GM23248 (cell line): ENCODE data around the gene ITK. TPM values are rescaled to one million over a fixed set of nuclear protein-coding genes. Genes with fewer than 3 reads are reported as not detected.

ENCODE experiments used
- DNase-seq: peaks from one replicate; pipeline ENCODE4 v3.0.0-alpha.2; 2015
- H2AFZ ChIP-seq: fragments of 200-600 bp; sonication (generic); 2 replicates; pipeline ENCODE4 v1.6.1; 2016; ENCODE audit warnings: antibody characterized with exemption
- H3F3A ChIP-seq: fragments of 200-600 bp; sonication (generic); 2 replicates; pipeline ENCODE4 v1.6.1; 2016; ENCODE audit warnings: mild to moderate bottlenecking, antibody characterized with exemption, mixed run types; ENCODE audit not compliant: insufficient read depth
- H3K27ac ChIP-seq: fragments of 200-600 bp; sonication (generic); 2 replicates; pipeline ENCODE4 v1.5.1; 2016; ENCODE audit warnings: mild to moderate bottlenecking
- H3K27me3 ChIP-seq: fragments of 200-600 bp; sonication (generic); replicated peaks from 2 replicates; pipeline ENCODE4 v1.6.1; 2016; ENCODE audit warnings: mild to moderate bottlenecking; ENCODE audit not compliant: insufficient read depth
- H3K36me3 ChIP-seq: fragments of 200-600 bp; sonication (generic); 2 replicates; pipeline ENCODE4 v1.6.1; 2016; ENCODE audit warnings: low read depth, mild to moderate bottlenecking
- H3K4me1 ChIP-seq: fragments of 200-600 bp; sonication (generic); 2 replicates; pipeline ENCODE4 v1.6.1; 2016; ENCODE audit warnings: mild to moderate bottlenecking; ENCODE audit not compliant: insufficient read depth
- H3K4me2 ChIP-seq: fragments of 200-600 bp; sonication (generic); one replicate; pipeline ENCODE4 v1.6.1; 2016; ENCODE audit warnings: mild to moderate bottlenecking; ENCODE audit not compliant: unreplicated experiment
- H3K4me3 ChIP-seq: fragments of 200-600 bp; sonication (generic); 2 replicates; pipeline ENCODE4 v1.5.1; 2016; ENCODE audit warnings: mild to moderate bottlenecking
- H3K79me2 ChIP-seq: fragments of 200-600 bp; sonication (generic); 2 replicates; pipeline ENCODE4 v1.6.1; 2016; ENCODE audit warnings: mild to moderate bottlenecking; ENCODE audit not compliant: insufficient read depth
- H3K9ac ChIP-seq: fragments of 200-600 bp; sonication (generic); 2 replicates; pipeline ENCODE4 v1.6.1; 2016; ENCODE audit warnings: mild to moderate bottlenecking
- H3K9me2 ChIP-seq: fragments of 200-600 bp; sonication (generic); 2 replicates; pipeline ENCODE4 v1.6.1; 2016; ENCODE audit warnings: mixed run types, mild to moderate bottlenecking, moderate library complexity; ENCODE audit not compliant: insufficient read depth
- H3K9me3 ChIP-seq: fragments of 200-600 bp; sonication (generic); one replicate; pipeline ENCODE4 v1.6.1; 2017; ENCODE audit warnings: low read depth
- H4K20me1 ChIP-seq: fragments of 200-600 bp; sonication (generic); 2 replicates; pipeline ENCODE4 v1.6.0; 2016; ENCODE audit not compliant: insufficient read depth
- EZH2 ChIP-seq: fragments of 200-600 bp; sonication (generic); IDR thresholded peaks from 2 replicates; pipeline ENCODE4 v1.6.1; 2018; ENCODE audit warnings: antibody characterized with exemption, mild to moderate bottlenecking; ENCODE audit not compliant: insufficient read depth, poor library complexity, severe bottlenecking
- EZH2phosphoT487 ChIP-seq: fragments of 200-600 bp; sonication (generic); IDR thresholded peaks from 2 replicates; pipeline ENCODE4 v1.6.1; 2018; ENCODE audit warnings: antibody characterized with exemption, moderate library complexity, mild to moderate bottlenecking, low read depth; ENCODE audit not compliant: insufficient read depth
- WGBS, 2 experiments: methylation state at CpG; one replicate each; pipeline ENCODE4 v1.1.6; 2015 to 2017; ENCODE audit warnings: low lambda C conversion rate in 2 of 2, low coverage in 1 of 2; ENCODE audit errors: missing lambda C conversion rate in 2 of 2; 5-methylcytosine and 5-hydroxymethylcytosine counted together
- in situ Hi-C: fragments of 300-500 bp; cut with MboI; formaldehyde crosslinking; loops from 2 replicates; pipeline ENCODE4 v1.15.0; 2020
- polyA plus RNA-seq: library from polyadenylated mRNA; unstranded; fragments of >200 nt; fragmentation: Nextera tagmentation; extraction: Ambion mirVana; gene quantifications from 2 replicates; pipeline ENCODE4 v1.2.1, GENCODE V29; 2016
- total RNA-seq: library from RNA; depleted of rRNA; stranded (reverse); fragments of >200 nt; shearing (Covaris generic); gene quantifications from 2 replicates; pipeline ENCODE4 v1.2.3, GENCODE V29; 2014

The ITK gene
- total and polyA plus RNA-seq, 2 experiments from 2014 or later, result 0.11 TPM; not detected in 1

DNA sequence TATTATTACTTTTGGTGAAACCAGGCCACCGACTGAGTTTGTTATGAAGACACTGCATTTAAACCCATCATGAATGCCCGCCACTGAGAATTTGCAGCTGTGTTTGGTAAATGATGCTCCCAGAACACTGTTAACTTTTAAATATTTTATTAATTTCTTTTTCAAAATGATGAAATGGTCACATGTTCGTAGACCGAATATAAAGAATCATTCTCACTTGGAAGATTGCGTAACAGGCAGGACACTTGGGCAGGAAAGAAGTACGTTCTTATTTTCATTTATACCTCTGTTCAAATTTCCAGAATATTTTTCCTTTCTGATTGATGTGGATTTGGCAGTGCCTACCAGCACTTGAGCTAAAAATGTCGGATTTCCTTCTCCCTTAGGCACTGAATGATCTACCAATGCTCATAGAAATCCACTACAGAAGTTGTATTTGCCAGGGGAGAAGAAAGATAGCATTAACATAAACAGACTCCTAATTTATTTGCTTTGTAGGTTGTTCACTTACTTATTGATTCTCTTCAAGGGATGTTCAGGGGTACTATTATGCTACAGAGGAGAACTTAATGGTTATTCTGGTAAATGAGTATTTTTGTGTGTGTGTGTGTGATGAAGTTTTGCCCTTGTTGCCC lies 99.1 kb downstream of the ITK start:
- WGBS, 2 experiments, result 90 to 94% methylated on average over 7 of the region's 7 CpGs
- DNase-seq, result peak; percentile 6

DNA sequence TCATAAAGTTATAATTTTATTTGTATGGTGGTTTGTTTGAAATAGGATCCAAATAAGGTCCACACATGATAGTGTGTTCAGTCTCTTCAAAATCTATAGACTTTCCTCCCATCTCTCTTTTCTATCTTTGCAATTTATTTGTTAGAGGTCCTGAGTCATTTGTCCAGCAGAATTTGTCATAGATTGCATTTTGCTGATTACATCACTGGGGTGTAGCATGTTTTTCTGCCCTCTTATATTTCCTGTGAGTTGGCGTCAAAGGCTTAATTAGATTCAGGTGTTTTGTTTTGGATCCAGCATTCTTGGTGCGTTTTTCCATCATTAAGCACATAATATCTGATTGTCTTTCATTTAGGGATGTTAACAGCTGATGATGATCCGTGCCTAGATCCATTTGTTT lies 100.3 kb downstream of the ITK start:
- Histone ChIP-seq H3K9me2 (no peaks in the 10 kb centered on the region), H3K4me1 (peaks cover 19% of the 10 kb centered on the region), H3K4me2 (peak overlapping the region; percentile 81), H3K27ac (peak overlapping the region; percentile 59), H3K27me3 (no peaks in the 10 kb centered on the region), H2AFZ (peak overlapping the region; percentile 18; the same call in 1 of the 2 replicates), H3K79me2 (no peaks in the 10 kb centered on the region), H3K9me3 (no peaks in the 10 kb centered on the region), H3K9ac (peak overlapping the region; percentile 4; the same call in 1 of the 2 replicates), H4K20me1 (no peaks in the 10 kb centered on the region), H3K4me3 (0 out of 2 replicates have a peak overlapping the region, but pooled peaks have one; percentile 24), H3F3A (peaks cover 9% of the 10 kb centered on the region; the same call in 1 of the 2 replicates), H3K36me3 (no peaks in the 10 kb centered on the region)
- TF ChIP-seq EZH2, result no peak
- no peak for TF ChIP-seq EZH2phosphoT487
- in situ Hi-C loops, result no loop called here
- 0 to 1% methylated on average over 3 of the region's 3 CpGs for whole genome bisulfite sequencing, 2 experiments
- DNase-seq, result peak; percentile 91

More for the DNA sequence above, 99.1 kb downstream of the ITK start:
- no peaks in the 10 kb centered on the region for H4K20me1 ChIP-seq
- no peak overlapping the region for H3K9ac ChIP-seq
- H3F3A ChIP-seq, result peaks cover 9% of the 10 kb centered on the region; the same call in 1 of the 2 replicates
- H3K36me3 ChIP-seq, result no peaks in the 10 kb centered on the region
- H3K27me3 ChIP-seq, result no peaks in the 10 kb centered on the region
- no peaks in the 10 kb centered on the region for H3K9me2 ChIP-seq
- no peak overlapping the region for H3K4me2 ChIP-seq
- TF ChIP-seq EZH2phosphoT487 (no peak), EZH2 (no peak)
- in situ Hi-C loops, result no loop called here
- H3K27ac ChIP-seq, result no peak overlapping the region
- no peak overlapping the region for H2AFZ ChIP-seq
- no peaks in the 10 kb centered on the region for H3K9me3 ChIP-seq
- no peaks in the 10 kb centered on the region for H3K79me2 ChIP-seq
- no peak overlapping the region for H3K4me3 ChIP-seq
- peaks cover 19% of the 10 kb centered on the region for H3K4me1 ChIP-seq

DNA sequence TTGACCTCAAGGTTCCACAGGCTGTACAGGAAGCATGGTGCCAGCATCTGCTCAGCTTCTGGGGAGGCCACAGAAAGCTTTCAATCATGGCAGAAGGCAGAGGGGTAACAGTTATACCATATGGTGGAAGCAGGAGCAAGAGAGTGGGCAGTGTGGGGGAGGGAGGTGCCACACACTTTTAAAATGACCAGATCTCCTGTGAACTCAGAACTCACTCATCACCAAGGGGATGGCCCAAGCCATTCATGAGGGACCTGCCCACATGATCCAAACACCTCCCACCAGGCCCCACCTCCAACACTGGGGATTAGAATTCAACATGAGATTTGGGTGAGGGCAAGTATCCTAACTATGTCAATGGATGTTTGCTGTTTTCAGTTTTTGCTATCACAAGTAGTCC lies 101.5 kb downstream of the ITK start:
- DNase-seq, result no peak
- Histone ChIP-seq H3K9ac (no peak overlapping the region), H3K27ac (no peak overlapping the region), H3K4me2 (no peak overlapping the region), H3F3A (peaks cover 9% of the 10 kb centered on the region; the same call in 1 of the 2 replicates), H4K20me1 (no peaks in the 10 kb centered on the region), H3K27me3 (no peaks in the 10 kb centered on the region), H3K4me1 (peaks cover 27% of the 10 kb centered on the region), H3K36me3 (no peaks in the 10 kb centered on the region), H3K79me2 (no peaks in the 10 kb centered on the region), H3K4me3 (no peak overlapping the region), H2AFZ (no peak overlapping the region), H3K9me2 (no peaks in the 10 kb centered on the region), H3K9me3 (no peaks in the 10 kb centered on the region)
- TF ChIP-seq EZH2phosphoT487 (no peak), EZH2 (no peak)
- in situ Hi-C loops, result no loop called here

DNA sequence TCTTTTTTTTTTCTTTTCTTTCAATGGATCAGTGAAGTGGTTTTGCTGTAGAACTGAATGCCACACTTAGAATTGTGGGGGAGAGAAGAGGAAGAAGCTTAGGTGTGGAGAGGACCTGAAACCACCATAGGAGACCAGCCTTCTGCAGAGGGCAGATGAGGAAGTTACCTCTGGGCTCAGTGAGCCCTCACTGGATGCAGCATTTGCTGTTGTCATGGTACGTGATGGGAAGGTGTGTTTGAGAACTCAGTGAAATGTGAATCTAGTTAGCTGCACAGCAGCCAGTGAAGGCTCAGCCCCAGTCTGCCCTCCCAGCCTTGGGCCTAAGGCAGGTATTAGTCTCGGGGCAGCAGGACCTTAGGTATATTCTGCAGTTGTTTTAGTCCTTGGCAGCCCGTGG lies 102.8 kb downstream of the ITK start:
- Histone ChIP-seq H3K27me3 (no peaks in the 10 kb centered on the region), H3K4me2 (no peak overlapping the region), H3K4me1 (peaks cover 32% of the 10 kb centered on the region), H3K9me2 (no peaks in the 10 kb centered on the region), H3F3A (peaks cover 9% of the 10 kb centered on the region; the same call in 1 of the 2 replicates), H3K9me3 (no peaks in the 10 kb centered on the region), H3K36me3 (no peaks in the 10 kb centered on the region), H3K79me2 (no peaks in the 10 kb centered on the region), H2AFZ (no peak overlapping the region), H3K4me3 (no peak overlapping the region), H3K27ac (no peak overlapping the region), H3K9ac (no peak overlapping the region), H4K20me1 (no peaks in the 10 kb centered on the region)
- TF ChIP-seq EZH2phosphoT487, result no peak
- TF ChIP-seq EZH2, result no peak
- in situ Hi-C loops, result no loop called here
- no peak for DNase-seq
- WGBS, 2 experiments, result 94 to 100% methylated on average over 3 of the region's 3 CpGs
